GM12878 (cell line): ENCODE results near the gene CC2D1A. TPM values are rescaled to one million over a fixed set of nuclear protein-coding genes. Genes with fewer than 3 reads are reported as not detected.

Source experiments
- ATAC-seq: fragments of 200-7000 bp; cut with Tn5 transposase; 3 replicates; pipeline ENCODE4 v1.9.1; 2020; ENCODE audit warnings: mild to moderate bottlenecking, moderate library complexity
- BruUV-seq: library from RNA; stranded (reverse); fragments of 400-500 nt; replicated peaks from 2 replicates; lab custom pipeline; 2021; lab: Mats Ljungman, UMichigan
- CTCF ChIA-PET: fragments of 300-600 bp; sonication (Branson Sonifier 250); formaldehyde crosslinking; extraction: SDS; loops from one replicate; lab custom pipeline; 2021; ENCODE audit warnings: inconsistent platforms; lab: Yijun Ruan, JAX
- POLR2A ChIA-PET: fragments of 350-600 bp; formaldehyde crosslinking; extraction: SDS; loops from one replicate; lab custom pipeline; 2021; ENCODE audit warnings: inconsistent platforms; lab: Charles Lee
- RAD21 ChIA-PET: fragments of 300-600 bp; sonication (Branson Sonifier 250); formaldehyde crosslinking; loops from one replicate; lab custom pipeline; 2023; ENCODE audit warnings: antibody characterized with exemption; ENCODE audit not compliant: unreplicated experiment; lab: Charles Lee
- SMC1A ChIA-PET: fragments of 300-600 bp; sonication (Branson Sonifier 250); formaldehyde crosslinking; loops from one replicate; lab custom pipeline; 2023; ENCODE audit not compliant: unreplicated experiment, uncharacterized antibody; lab: Charles Lee
- DNase-seq: peaks from one replicate; pipeline ENCODE4 v3.0.0-alpha.2; 2011; ENCODE audit warnings: low read depth, low spot score
- FAIRE-seq: peaks from 3 replicates; lab custom pipeline; 2011; peaks lifted over from hg19 to GRCh38; lab: Jason Lieb, UNC
- H2AFZ ChIP-seq: 2 replicates; pipeline ENCODE4 v1.6.0; 2011; ENCODE audit warnings: low read depth, low read length, control low read depth; ENCODE audit not compliant: control insufficient read depth
- H3K27ac ChIP-seq: 2 replicates; pipeline ENCODE4 v1.5.1; 2011; ENCODE audit warnings: control low read depth; ENCODE audit not compliant: control insufficient read depth, insufficient read depth
- H3K27me3 ChIP-seq, 2 experiments: replicated peaks in 1 of 2; 2 replicates each; pipeline versions ENCODE4 v1.6.0 to v1.6.1; 2011; ENCODE audit warnings: low read length in 1 of 2; ENCODE audit not compliant: control insufficient read depth in 2 of 2, insufficient read depth in 2 of 2
- H3K36me3 ChIP-seq, 2 experiments: 2 replicates each; pipeline ENCODE4 v1.5.1; 2011; ENCODE audit warnings: low read length in 1 of 2; ENCODE audit not compliant: control insufficient read depth in 2 of 2, insufficient read depth in 2 of 2
- H3K4me1 ChIP-seq: 2 replicates; pipeline ENCODE4 v1.6.1; 2011; ENCODE audit warnings: mild to moderate bottlenecking, low read length, moderate library complexity, mixed read lengths; ENCODE audit not compliant: control insufficient read depth, insufficient read depth
- H3K4me2 ChIP-seq: 2 replicates; pipeline ENCODE4 v1.6.0; 2011; ENCODE audit warnings: control low read depth; ENCODE audit not compliant: control insufficient read depth, insufficient read depth
- H3K4me3 ChIP-seq: fragments of 200-600 bp; sonication (generic); 2 replicates; pipeline ENCODE4 v1.5.1; 2016
- H3K79me2 ChIP-seq: 2 replicates; pipeline ENCODE4 v1.6.0; 2011; ENCODE audit warnings: low read length; ENCODE audit not compliant: control insufficient read depth, insufficient read depth
- H3K9ac ChIP-seq: 2 replicates; pipeline ENCODE4 v1.8.0; 2011; ENCODE audit warnings: low read length, control low read depth, mixed read lengths; ENCODE audit not compliant: control insufficient read depth, insufficient read depth
- H3K9me3 ChIP-seq: replicated peaks from 3 replicates; pipeline ENCODE4 v1.5.1; 2011; ENCODE audit warnings: mild to moderate bottlenecking, low read length; ENCODE audit not compliant: control insufficient read depth, insufficient read depth
- H4K20me1 ChIP-seq: 2 replicates; pipeline ENCODE4 v1.6.0; 2011; ENCODE audit not compliant: control insufficient read depth, insufficient read depth
- BCL3 ChIP-seq: IDR thresholded peaks from 2 replicates; pipeline ENCODE4 v1.6.1; 2011; ENCODE audit warnings: borderline replicate concordance, low read depth, mild to moderate bottlenecking, moderate library complexity, low read length; ENCODE audit not compliant: insufficient read depth, poor library complexity, severe bottlenecking
- BMI1 ChIP-seq: fragments of 450-650 bp; IDR thresholded peaks from 2 replicates; pipeline ENCODE4 v1.6.1; 2016; ENCODE audit warnings: mild to moderate bottlenecking, moderate library complexity, borderline replicate concordance
- E2F4 ChIP-seq: IDR thresholded peaks from 2 replicates; pipeline ENCODE4 v1.6.1; 2012; ENCODE audit warnings: low read depth, low read length, improper control_type of control experiment
- ETV6 ChIP-seq, 2 experiments: fragments of 450-650 bp in 1 of 2; IDR thresholded peaks in 1 of 2; conservative IDR thresholded peaks in 1 of 2; 2 replicates each; pipeline ENCODE4 v1.6.1; 2014; ENCODE audit warnings: antibody characterized with exemption in 1 of 2, borderline replicate concordance in 1 of 2, low read depth in 1 of 2, mild to moderate bottlenecking in 1 of 2, moderate library complexity in 1 of 2
- FOXM1 ChIP-seq: IDR thresholded peaks from 2 replicates; pipeline ENCODE4 v1.6.1; 2012; ENCODE audit warnings: low read depth, mild to moderate bottlenecking, inconsistent platforms, low read length, moderate library complexity
- NFIC ChIP-seq: IDR thresholded peaks from 2 replicates; pipeline ENCODE4 v1.6.1; 2012; ENCODE audit warnings: low read depth, mild to moderate bottlenecking, inconsistent platforms, low read length, moderate library complexity
- NR2F1 ChIP-seq: fragments of 450-650 bp; conservative IDR thresholded peaks from 2 replicates; pipeline ENCODE4 v1.6.1; 2017; ENCODE audit warnings: mild to moderate bottlenecking
- RCOR1 ChIP-seq: conservative IDR thresholded peaks from 2 replicates; pipeline ENCODE4 v1.6.1; 2012; ENCODE audit warnings: low read depth, low read length, improper control_type of control experiment
- SREBF1 ChIP-seq: IDR thresholded peaks from 2 replicates; pipeline ENCODE4 v1.6.1; 2012; ENCODE audit warnings: mild to moderate bottlenecking, low read length
- SREBF2 ChIP-seq: IDR thresholded peaks from 2 replicates; pipeline ENCODE4 v1.6.1; 2012; ENCODE audit warnings: mild to moderate bottlenecking, low read length
- WGBS: methylation state at CpG from one replicate; pipeline ENCODE4 v1.1.6; 2016; ENCODE audit warnings: low lambda C conversion rate; ENCODE audit not compliant: insufficient replicate concordance, insufficient coverage; ENCODE audit errors: missing lambda C conversion rate; 5-methylcytosine and 5-hydroxymethylcytosine counted together
- in situ Hi-C: fragments of 300-500 bp; cut with MboI; formaldehyde crosslinking; loops from 9 replicates; pipeline ENCODE4 v1.14.3; 2018; ENCODE audit warnings: mixed read lengths
- intact Hi-C: fragments of 100-400 bp; cut with micrococcal nuclease; formaldehyde crosslinking; loops from one replicate; pipeline ENCODE4 v1.14.2; 2022; ENCODE audit not compliant: unreplicated experiment
- polyA plus RNA-seq, 11 experiments: library from polyadenylated mRNA; depleted of rRNA in 4 of 11; unstranded in 6 of 11; stranded (reverse) in 5 of 11; fragments of >200 nt; fragmentation: Nextera tagmentation in 4 of 11; fragmentation: Illumina TruSeq in 1 of 11; extraction: Ambion mirVana in 4 of 11; extraction: Trizol in 1 of 11; gene quantifications; 1 replicate in 1 of 11; 2 replicates in 10 of 11; pipeline versions ENCODE4 v1.2.1 to v1.2.3, GENCODE V29; 2011 to 2016; ENCODE audit warnings: inconsistent platforms in 2 of 11, missing spikeins in 2 of 11, low read depth in 1 of 11
- total RNA-seq, 4 experiments: library from RNA; depleted of rRNA in 3 of 4; stranded (reverse); fragments of >200 nt in 3 of 4; fragmentation: Illumina TruSeq in 1 of 4; extraction: Trizol in 1 of 4; gene quantifications; 2 replicates each; pipeline versions ENCODE4 v1.2.1 to v1.2.3, GENCODE V29; 2013 to 2021

The CC2D1A gene
- total and polyA plus RNA-seq, 10 of the 15 experiments (the other 5 are each of a cell fraction or from before 2014, with no cell fraction given) = 0.13 to 36.1 (median 16.1) TPM

DNA sequence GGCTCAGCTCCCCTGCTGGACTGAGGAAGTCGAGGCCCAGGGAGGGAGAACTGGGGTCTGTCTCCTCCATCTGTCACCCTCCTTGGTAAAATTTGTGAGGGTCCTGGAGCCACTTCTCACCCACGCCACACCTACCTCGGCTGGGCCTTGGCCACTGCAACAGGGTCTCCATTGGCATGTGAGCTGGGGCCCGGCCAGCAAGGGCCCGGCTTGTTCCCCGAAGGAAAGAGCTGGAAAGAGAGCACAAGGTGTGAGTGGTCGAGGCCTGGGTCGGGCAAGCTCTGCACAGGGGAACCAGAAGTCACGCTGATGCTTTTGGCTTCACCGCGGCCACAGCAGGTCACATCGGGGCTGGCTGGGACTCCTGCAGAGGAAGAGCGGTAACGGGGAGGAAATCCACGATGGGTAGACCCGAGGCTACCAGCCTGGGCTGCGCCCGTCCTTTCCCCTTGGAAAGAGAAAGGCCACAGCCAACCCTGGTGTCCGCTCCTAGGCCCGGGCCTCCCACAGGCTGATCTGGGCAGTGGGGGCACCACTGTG is 20.1 kb upstream of the CC2D1A start:
- no peak overlapping the region for H3K4me2 ChIP-seq
- no peak for TF ChIP-seq FOXM1
- TF ChIP-seq NFIC = no peak
- TF ChIP-seq SREBF1 = no peak
- TF ChIP-seq SREBF2 = no peak
- TF ChIP-seq E2F4 = no peak
- TF ChIP-seq RCOR1 = no peak
- no peak for TF ChIP-seq NR2F1
- TF ChIP-seq BCL3 = no peak
- no peak for TF ChIP-seq ETV6 (conservative IDR thresholded peaks at IDR 0.05 in 1 of 2, IDR thresholded peaks at IDR 0.05 in 1 of 2; ENCODE audit: borderline replicate concordance in 1 of 2, low read depth in 1 of 2)
- no peak for TF ChIP-seq BMI1
- TF ChIP-seq, all 136 proteins: peak for 0
- ATAC-seq (no peak), FAIRE-seq (no peak), DNase-seq (no peak)
- intact Hi-C loops = no loop called here
- Histone ChIP-seq H3K79me2 (no peaks in the 10 kb centered on the region), H4K20me1 (no peaks in the 10 kb centered on the region), H3K36me3 (no peaks in the 10 kb centered on the region), H3K27ac (no peak overlapping the region), H2AFZ (no peak overlapping the region), H3K4me3 (no peak overlapping the region), H3K4me1 (peaks cover 17% of the 10 kb centered on the region), H3K9me3 (no peaks in the 10 kb centered on the region), H3K27me3 (no peaks in the 10 kb centered on the region), H3K9ac (no peak overlapping the region)
- SMC1A ChIA-PET = no interaction called here
- in situ Hi-C loops = loop anchor here (25.0 kb wide), 1 partner anchor 451 kb away; no protein-coding TSS in a partner anchor
- RAD21 ChIA-PET = interaction anchor here (0.9 to 1.7 kb wide), 2 partner anchors 146 to 162 kb away, joined by 3 to 4 read pairs; partner anchors contain the start of gene IL27RA
- POLR2A ChIA-PET = interaction anchor here (0.7 kb wide), 1 partner anchor 363 kb away, joined by 5 read pairs; no protein-coding TSS in a partner anchor
- no TSS peak for BruUV-seq
- CTCF ChIA-PET = interaction anchor here (1.1 to 2.3 kb wide), 6 partner anchors 8 to 191 kb away, joined by 3 to 8 read pairs (median 4); no protein-coding TSS in a partner anchor
- WGBS = 66% methylated on average over 20 of the region's 20 CpGs
